Body of pancreas (tissue), 4 donors: ENCODE measurements around the gene HAGHL.

Experiments
- CTCF ChIP-seq, 7 experiments: fragments of 450-650 bp in 4 of 7; fragments of 200-600 bp in 3 of 7; sonication (generic) in 3 of 7; IDR thresholded peaks; one replicate each; pipeline ENCODE4 v1.5.1; 2016 to 2019; ENCODE audit warnings: antibody characterized with exemption in 7 of 7
- POLR2A ChIP-seq, 3 donors: fragments of 450-650 bp; IDR thresholded peaks; one replicate each; pipeline ENCODE4 v1.6.1; 2016; ENCODE audit warnings: antibody characterized with exemption in 3 of 3, mild to moderate bottlenecking in 2 of 3

- no peak for TF ChIP-seq CTCF (IDR thresholded peaks at IDR 0.05)
- TF ChIP-seq POLR2A (IDR thresholded peaks at IDR 0.05), result no peak
These were observed 48.4 kb downstream of the HAGHL start for GRCh38 chr16:775236-775796.
